Activated CD4-positive, alpha-beta T cell treated with anti-CD3 and anti-CD28 coated beads, Interleukin-2, amount 50 U/mL, for 16 hours (primary cell): Measurements from ENCODE around the gene YPEL2.
"Not testable (repeated sequence)": the region's sequence is repeated elsewhere in the genome, so short reads cannot be mapped to it uniquely, and the experiment has no call there.

Source experiments
- DNase-seq: peaks from one replicate; pipeline ENCODE4 v3.0.0-alpha.2; 2020

Gene YPEL2

GRCh38 chr17:59380474-59380873 is 49.0 kb downstream of the YPEL2 start:
- no peak for DNase-seq

GRCh38 chr17:59381716-59382570 is 50.5 kb downstream of the YPEL2 start:
- DNase-seq = no peak

- DNase-seq = no peak
Observed at GRCh38 chr17:59383893-59384292, 52.4 kb downstream of the YPEL2 start.

DNA sequence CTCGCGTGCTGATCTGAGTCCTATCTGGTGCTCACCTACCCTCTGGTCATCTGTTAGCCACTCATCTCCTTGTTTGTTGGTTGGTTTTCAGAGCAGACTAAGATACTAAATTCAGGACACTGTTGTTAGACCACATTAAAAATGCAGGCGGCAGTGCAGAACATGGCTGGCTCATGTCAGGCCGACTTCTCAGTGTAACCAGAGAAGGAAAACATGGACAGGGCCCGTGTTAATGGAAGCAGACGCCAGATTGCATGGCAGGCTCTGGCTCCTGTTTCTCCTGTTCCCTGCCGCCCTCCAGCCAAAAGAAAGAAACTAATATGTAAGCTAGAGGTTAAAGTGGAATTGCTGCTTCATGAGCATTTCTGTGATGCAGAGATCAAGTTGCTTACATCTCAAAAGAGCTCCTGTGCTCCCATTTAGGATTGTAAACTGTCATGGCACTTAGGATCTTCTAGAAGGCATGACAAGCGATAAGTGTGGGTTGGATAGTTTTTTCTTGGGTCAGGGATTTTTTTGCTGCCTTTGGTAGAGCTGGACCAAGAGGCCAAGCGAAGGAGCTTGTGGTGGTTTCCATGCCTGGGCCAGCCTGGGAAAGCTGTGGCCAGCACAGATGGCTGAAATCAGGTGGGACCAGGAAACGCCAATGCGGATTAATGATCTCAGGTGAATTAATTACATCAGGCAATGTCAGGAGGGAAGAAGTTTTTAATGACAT is 56.1 kb downstream of the YPEL2 start:
- DNase-seq = no peak

- DNase-seq = no peak
Observed at GRCh38 chr17:59388069-59388556, 56.7 kb downstream of the YPEL2 start.

GRCh38 chr17:59389066-59389465 is 57.6 kb downstream of the YPEL2 start:
- no peak for DNase-seq

DNA sequence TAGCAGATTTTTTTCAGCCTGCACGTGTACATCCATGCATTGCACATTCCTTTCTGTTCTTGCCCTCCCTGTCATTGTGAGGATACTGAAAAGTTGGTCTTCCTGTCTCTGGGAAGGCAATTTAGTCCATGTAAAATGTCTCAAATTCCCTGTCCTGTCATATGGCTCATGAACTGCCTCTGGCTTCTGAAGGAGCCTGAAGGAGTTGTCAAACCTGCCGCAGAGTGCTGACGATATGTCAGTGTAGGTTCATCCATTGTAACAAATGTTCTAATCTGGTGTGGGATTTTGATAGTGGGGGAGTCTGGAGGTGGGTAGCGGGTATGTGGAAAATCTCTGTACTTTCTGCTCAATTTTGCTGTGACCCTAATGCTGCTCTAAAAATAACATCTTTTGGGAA is 59.6 kb downstream of the YPEL2 start:
- DNase-seq = no peak

DNA sequence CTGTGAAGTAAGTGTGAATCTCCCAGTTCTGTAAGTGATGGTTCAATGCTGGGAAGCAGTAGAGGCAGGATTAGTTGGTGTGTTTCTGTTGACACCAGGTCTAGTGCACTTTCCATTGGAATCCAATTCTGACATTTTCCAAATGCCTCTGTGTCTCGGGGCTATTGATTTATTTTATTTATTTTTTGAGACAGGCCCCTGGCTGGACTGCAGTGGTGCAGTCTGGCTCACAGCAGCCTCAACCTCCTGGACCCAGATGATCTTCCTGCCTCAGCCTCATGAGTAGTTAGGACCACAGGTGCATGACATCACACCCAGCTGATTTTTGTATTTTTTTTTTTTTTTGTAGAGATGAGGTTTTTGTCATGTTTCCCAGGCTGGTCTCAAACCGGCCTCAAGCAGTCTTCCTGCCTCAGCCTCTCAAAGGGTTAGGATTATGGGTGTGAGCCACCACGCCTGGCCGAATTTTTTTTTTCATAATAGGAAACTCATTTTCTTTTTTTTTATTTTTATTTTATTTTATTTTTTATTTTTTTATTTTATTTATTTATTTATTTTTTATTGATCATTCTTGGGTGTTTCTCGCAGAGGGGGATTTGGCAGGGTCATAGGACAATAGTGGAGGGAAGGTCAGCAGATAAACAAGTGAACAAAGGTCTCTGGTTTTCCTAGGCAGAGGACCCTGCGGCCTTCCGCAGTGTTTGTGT is 61.7 kb downstream of the YPEL2 start:
- DNase-seq = no peak

- DNase-seq = not testable (repeated sequence)
Observed at GRCh38 chr17:59393742-59394410, 62.4 kb downstream of the YPEL2 start.

DNA sequence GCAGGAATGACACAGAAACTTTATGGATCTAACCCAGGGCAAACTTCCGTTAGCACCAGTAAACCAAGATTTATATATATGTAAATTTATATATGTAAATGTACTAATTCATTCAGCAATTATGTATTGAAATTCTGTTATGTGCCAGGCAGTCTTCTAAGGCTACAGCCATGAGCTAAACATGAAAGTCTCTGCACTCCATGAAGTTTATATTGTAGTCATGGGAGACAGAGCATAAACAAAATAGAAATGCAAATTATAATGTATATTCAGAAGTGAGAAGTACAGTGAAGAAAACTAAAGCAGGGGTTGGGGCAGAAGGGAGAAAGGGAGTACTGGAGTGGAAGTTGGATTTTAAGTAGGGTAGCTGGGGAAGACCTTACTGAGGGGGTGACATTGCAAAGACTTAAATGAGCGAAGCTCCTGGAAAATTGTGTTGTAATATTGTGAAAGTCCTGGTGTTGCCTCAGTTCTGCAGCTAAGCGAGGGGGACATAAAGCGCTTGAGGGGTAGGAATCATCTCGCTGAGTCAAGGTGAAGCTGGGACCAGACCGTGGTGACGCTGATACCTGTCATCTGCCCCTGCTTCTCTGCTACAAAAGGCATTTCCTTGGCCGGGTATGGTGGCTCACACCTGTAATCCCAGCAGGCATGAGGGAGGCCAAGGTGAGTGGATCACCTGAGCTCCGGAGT is 64.8 kb downstream of the YPEL2 start:
- DNase-seq = no peak

- DNase-seq = no peak
Observed at GRCh38 chr17:59397316-59398073, 66.0 kb downstream of the YPEL2 start.

DNA sequence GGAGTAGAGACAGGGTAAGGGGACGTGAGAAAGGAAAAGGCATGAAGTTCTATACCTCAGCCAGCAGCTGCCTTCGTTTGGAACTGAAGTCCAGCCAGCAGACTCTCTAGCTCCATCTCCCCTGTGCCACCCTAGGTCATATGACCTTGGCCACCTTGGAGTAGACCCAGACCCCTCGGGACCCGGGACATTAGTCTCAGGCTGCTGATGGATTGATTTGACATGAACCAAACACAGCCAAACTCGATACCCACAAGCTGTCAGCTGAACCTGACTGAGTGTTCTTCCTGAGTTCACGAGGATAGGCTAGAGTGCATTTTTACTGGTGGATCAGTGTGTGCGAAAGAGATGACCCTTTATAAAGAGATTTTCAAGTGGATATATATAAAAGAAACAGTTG is 68.5 kb downstream of the YPEL2 start:
- DNase-seq = no peak

GRCh38 chr17:59400858-59401257 is 69.4 kb downstream of the YPEL2 start:
- DNase-seq = no peak

- DNase-seq = no peak
Observed at GRCh38 chr17:59401274-59401673, 69.8 kb downstream of the YPEL2 start.

- no peak for DNase-seq
Observed at GRCh38 chr17:59401725-59402124, 70.3 kb downstream of the YPEL2 start.

GRCh38 chr17:59402760-59403159 is 71.3 kb downstream of the YPEL2 start:
- no peak for DNase-seq

DNA sequence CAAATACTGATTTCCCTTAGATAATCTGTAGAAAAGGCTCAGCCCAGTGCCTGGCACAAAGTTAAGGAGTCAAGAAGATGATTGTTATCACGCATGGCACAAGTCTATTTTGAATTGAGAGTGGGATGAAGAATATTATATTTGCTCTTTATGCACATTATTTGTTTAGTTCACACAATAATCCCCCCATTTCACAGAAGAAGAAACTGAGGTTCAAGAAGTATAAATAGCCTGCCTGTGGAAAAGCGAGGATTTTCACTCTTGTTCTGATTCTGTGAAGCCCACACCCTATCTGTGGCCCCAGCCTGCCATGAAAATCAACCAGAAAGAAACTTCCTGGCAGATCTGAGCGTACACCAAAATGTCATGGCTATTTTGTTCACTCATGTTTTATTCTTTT is 73.0 kb downstream of the YPEL2 start:
- DNase-seq = no peak

DNA sequence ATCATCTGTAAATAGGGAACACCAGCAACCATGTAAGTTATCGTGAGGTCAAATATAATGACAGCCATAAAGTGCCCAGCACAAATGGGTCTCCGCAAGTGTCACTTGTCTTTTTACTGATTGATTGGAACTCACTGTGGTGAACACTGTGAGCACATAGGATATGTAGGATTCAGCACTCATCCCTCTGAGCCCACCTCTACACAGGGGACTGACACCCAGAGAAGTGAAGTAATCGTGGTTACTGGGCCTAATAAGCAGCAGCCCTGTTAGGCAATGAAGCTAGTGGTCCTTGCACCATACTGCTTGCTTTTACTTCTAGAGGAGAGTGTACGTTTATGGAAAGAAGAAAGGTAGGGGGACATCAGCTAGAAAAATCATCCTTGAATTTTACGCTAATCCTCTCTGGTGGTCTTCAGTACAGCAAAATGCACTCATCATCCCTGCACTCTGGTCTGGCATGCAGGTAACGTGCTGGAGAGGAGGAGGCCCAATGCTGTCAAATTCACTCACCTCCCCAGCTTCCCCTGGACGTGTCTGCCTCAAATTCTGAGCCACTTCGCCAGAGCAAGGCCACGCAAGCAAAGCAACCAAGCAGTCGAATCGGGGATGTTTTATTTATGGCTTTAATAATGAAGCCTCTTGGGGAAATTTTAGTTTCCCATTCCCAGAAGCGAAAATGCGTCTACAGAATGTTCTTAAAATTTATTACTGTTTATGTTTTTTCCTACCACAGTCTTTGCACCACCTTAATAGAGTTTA is 74.7 kb downstream of the YPEL2 start:
- no peak for DNase-seq

DNA sequence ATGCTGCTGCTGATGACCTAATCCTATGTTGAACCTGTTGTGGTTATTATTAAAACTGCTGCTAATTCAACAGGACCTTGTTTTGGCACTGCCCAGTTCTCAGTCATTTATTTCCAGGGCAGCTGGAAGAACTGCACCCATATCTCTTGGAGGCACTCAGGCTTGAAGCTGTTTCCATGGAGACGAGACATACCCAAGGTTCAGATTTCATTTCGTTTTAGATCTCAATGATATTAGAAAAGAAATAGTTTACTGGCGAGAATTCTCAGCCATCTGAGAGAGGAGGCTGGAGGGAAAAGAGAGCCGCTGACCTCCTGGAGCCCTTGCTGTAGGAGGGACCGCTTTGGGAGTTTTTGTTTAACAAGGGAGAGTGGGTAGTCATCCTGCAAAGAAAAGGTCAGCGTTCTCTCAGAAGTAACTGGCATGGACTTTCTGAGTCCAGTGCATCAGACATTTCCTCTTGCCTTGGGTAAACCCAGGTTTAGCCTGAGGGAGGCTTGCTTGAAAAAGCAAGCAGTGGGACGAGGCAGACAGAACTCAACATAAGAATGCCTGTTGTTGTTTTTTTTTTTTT is 75.4 kb downstream of the YPEL2 start:
- no peak for DNase-seq

GRCh38 chr17:59409336-59410048 is 78.0 kb downstream of the YPEL2 start:
- no peak for DNase-seq
